Tibial nerve (tissue), 4 donors: Measurements from ENCODE around the gene THBS3.

Experiments used
- CTCF ChIP-seq, 5 experiments: fragments of 200-600 bp in 3 of 5; fragments of 450-650 bp in 2 of 5; sonication (generic) in 3 of 5; IDR thresholded peaks; one replicate each; pipeline ENCODE4 v1.5.1; 2016 to 2019; ENCODE audit warnings: antibody characterized with exemption in 5 of 5, mild to moderate bottlenecking in 3 of 5, moderate library complexity in 2 of 5
- EP300 ChIP-seq, 2 donors: sonication (generic); formaldehyde crosslinking; IDR thresholded peaks; one replicate each; pipeline ENCODE4 v1.6.1; 2017; ENCODE audit warnings: antibody characterized with exemption in 2 of 2, mild to moderate bottlenecking in 1 of 2
- POLR2A ChIP-seq, 2 donors: fragments of 450-650 bp; IDR thresholded peaks; one replicate each; pipeline ENCODE4 v1.6.1; 2017; ENCODE audit warnings: antibody characterized with exemption in 2 of 2, mild to moderate bottlenecking in 2 of 2, moderate library complexity in 2 of 2

- TF ChIP-seq POLR2A (IDR thresholded peaks at IDR 0.05) = no peak
- no peak for TF ChIP-seq CTCF (IDR thresholded peaks at IDR 0.05)
- TF ChIP-seq EP300 (IDR thresholded peaks at IDR 0.05) = no peak
Measured at GRCh38 chr1:155236451-155236850, 28.8 kb upstream of the THBS3 start.
